ENCODE results near the gene ABLIM2.

The ABLIM2 gene

GRCh38 chr4:8008391-8008790, 150.2 kb downstream of the ABLIM2 start:
- no peak for DNase-seq

GRCh38 chr4:8007581-8007980, 151.0 kb downstream of the ABLIM2 start:
- DNase-seq: no peak

GRCh38 chr4:8006471-8006870, 152.1 kb downstream of the ABLIM2 start:
- DNase-seq: no peak

- DNase-seq: no peak
Observed at GRCh38 chr4:8005814-8006215, 152.8 kb downstream of the ABLIM2 start.

GRCh38 chr4:8005033-8005808, 153.4 kb downstream of the ABLIM2 start:
- no peak for DNase-seq

GRCh38 chr4:8004066-8004465, 154.5 kb downstream of the ABLIM2 start:
- DNase-seq: no peak

GRCh38 chr4:8002525-8003309, 155.9 kb downstream of the ABLIM2 start:
- DNase-seq: no peak

GRCh38 chr4:8001564-8002355, 156.9 kb downstream of the ABLIM2 start:
- DNase-seq: no peak

- DNase-seq: no peak
Observed at GRCh38 chr4:8000721-8001491, 157.7 kb downstream of the ABLIM2 start.

- no peak for DNase-seq
Observed at GRCh38 chr4:8000247-8000646, 158.4 kb downstream of the ABLIM2 start.

- DNase-seq: no peak
Observed at GRCh38 chr4:7999695-8000094, 158.9 kb downstream of the ABLIM2 start.

GRCh38 chr4:7999279-7999678, 159.3 kb downstream of the ABLIM2 start:
- no peak for DNase-seq

GRCh38 chr4:7998447-7998846, 160.2 kb downstream of the ABLIM2 start:
- DNase-seq: no peak

- no peak for DNase-seq
Observed at GRCh38 chr4:7995866-7996265, 162.7 kb downstream of the ABLIM2 start.

- DNase-seq: no peak
Observed at GRCh38 chr4:7995135-7995534, 163.5 kb downstream of the ABLIM2 start.

- no peak for DNase-seq
Observed at GRCh38 chr4:7993671-7994070, 164.9 kb downstream of the ABLIM2 start.

- no peak for DNase-seq
Observed at GRCh38 chr4:7992846-7993245, 165.8 kb downstream of the ABLIM2 start.

- no peak for DNase-seq
Observed at GRCh38 chr4:7990807-7991459, 167.7 kb downstream of the ABLIM2 start.

- DNase-seq: no peak
Observed at GRCh38 chr4:7989654-7990053, 169.0 kb downstream of the ABLIM2 start.

GRCh38 chr4:7988437-7988836, 170.2 kb downstream of the ABLIM2 start:
- DNase-seq: no peak

Measured in hypothalamus (tissue), 51 donors.